Measurements from ENCODE around the gene STX17.

GRCh38 chr9:99873943-99874584 is 32.4 kb upstream of the STX17 start:
- TF ChIP-seq GABPA (IDR thresholded peaks at IDR 0.05; ENCODE audit: low read depth), result no peak
- TF ChIP-seq CTCF (IDR thresholded peaks at IDR 0.05; ENCODE audit: insufficient read depth, low read length), result no peak
- TF ChIP-seq, protein P1, sequence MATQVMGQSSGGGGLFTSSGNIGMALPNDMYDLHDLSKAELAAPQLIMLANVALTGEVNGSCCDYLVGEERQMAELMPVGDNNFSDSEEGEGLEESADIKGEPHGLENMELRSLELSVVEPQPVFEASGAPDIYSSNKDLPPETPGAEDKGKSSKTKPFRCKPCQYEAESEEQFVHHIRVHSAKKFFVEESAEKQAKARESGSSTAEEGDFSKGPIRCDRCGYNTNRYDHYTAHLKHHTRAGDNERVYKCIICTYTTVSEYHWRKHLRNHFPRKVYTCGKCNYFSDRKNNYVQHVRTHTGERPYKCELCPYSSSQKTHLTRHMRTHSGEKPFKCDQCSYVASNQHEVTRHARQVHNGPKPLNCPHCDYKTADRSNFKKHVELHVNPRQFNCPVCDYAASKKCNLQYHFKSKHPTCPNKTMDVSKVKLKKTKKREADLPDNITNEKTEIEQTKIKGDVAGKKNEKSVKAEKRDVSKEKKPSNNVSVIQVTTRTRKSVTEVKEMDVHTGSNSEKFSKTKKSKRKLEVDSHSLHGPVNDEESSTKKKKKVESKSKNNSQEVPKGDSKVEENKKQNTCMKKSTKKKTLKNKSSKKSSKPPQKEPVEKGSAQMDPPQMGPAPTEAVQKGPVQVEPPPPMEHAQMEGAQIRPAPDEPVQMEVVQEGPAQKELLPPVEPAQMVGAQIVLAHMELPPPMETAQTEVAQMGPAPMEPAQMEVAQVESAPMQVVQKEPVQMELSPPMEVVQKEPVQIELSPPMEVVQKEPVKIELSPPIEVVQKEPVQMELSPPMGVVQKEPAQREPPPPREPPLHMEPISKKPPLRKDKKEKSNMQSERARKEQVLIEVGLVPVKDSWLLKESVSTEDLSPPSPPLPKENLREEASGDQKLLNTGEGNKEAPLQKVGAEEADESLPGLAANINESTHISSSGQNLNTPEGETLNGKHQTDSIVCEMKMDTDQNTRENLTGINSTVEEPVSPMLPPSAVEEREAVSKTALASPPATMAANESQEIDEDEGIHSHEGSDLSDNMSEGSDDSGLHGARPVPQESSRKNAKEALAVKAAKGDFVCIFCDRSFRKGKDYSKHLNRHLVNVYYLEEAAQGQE (IDR thresholded peaks at IDR 0.05; ENCODE audit: insufficient replicate concordance, low read depth), result no peak
- no peak for TF ChIP-seq POLR2AphosphoS5 (IDR thresholded peaks at IDR 0.05; ENCODE audit: low read depth)
